IPS-18a (cell line): ENCODE data around the gene MZT2A.
"Not testable (repeated sequence)": the region's sequence is repeated elsewhere in the genome, so short reads cannot be mapped to it uniquely, and the experiment has no call there.

ENCODE experiments used
- H3K27ac ChIP-seq: one replicate; pipeline ENCODE4 v1.5.1; 2013; ENCODE audit warnings: low read length
- H3K27me3 ChIP-seq: one replicate; pipeline ENCODE4 v1.6.1; 2013; ENCODE audit warnings: mild to moderate bottlenecking, low read length; ENCODE audit not compliant: control insufficient read depth, insufficient read depth
- H3K36me3 ChIP-seq: one replicate; pipeline ENCODE4 v1.6.1; 2013; ENCODE audit warnings: low read depth, low read length; ENCODE audit not compliant: control insufficient read depth
- H3K4me1 ChIP-seq: one replicate; pipeline ENCODE4 v1.6.1; 2013; ENCODE audit warnings: low read depth, low read length; ENCODE audit not compliant: control insufficient read depth
- H3K4me3 ChIP-seq: one replicate; pipeline ENCODE4 v1.5.1; 2013; ENCODE audit warnings: low read length
- H3K9ac ChIP-seq: one replicate; pipeline ENCODE4 v1.6.1; 2013; ENCODE audit warnings: mild to moderate bottlenecking, low read length, moderate library complexity
- H3K9me3 ChIP-seq: one replicate; pipeline ENCODE4 v1.6.1; 2013; ENCODE audit warnings: low read depth, low read length; ENCODE audit not compliant: control insufficient read depth

The MZT2A gene

GRCh38 chr2:131498321-131498973 lies 6.2 kb upstream of the MZT2A start:
- not testable (repeated sequence) for H3K27ac ChIP-seq, H3K9ac ChIP-seq, H3K4me3 ChIP-seq

GRCh38 chr2:131495506-131495905 lies 3.3 kb upstream of the MZT2A start:
- H3K9ac ChIP-seq, H3K27me3 ChIP-seq, H3K27ac ChIP-seq, H3K4me1 ChIP-seq, H3K4me3 ChIP-seq, H3K9me3 ChIP-seq: not testable (repeated sequence)
- peaks cover 16% of the 10 kb centered on the region for H3K36me3 ChIP-seq

More at GRCh38 chr2:131498321-131498973, 6.2 kb upstream of the MZT2A start:
- not testable (repeated sequence) for H3K27me3 ChIP-seq, H3K4me1 ChIP-seq, H3K9me3 ChIP-seq
- H3K36me3 ChIP-seq, result peaks cover 32% of the 10 kb centered on the region

- H3K27ac ChIP-seq, result peak overlapping the region; percentile 80
- H3K36me3 ChIP-seq, result peaks cover 7% of the 10 kb centered on the region
- peak overlapping the region; percentile 91 for H3K4me3 ChIP-seq
Measured at GRCh38 chr2:131493199-131493968, 1.2 kb upstream of the MZT2A start.

GRCh38 chr2:131492418-131493198 lies 411 bp upstream of the MZT2A start:
- Histone ChIP-seq H3K9ac (peak overlapping the region; percentile 94), H3K36me3 (peaks cover 3% of the 10 kb centered on the region), H3K9me3 (no peaks in the 10 kb centered on the region), H3K4me3 (peak overlapping the region; percentile 91), H3K27ac (peak overlapping the region; percentile 80), H3K4me1 (peaks cover 4% of the 10 kb centered on the region), H3K27me3 (no peaks in the 10 kb centered on the region)

More at GRCh38 chr2:131493199-131493968, 1.2 kb upstream of the MZT2A start:
- peak overlapping the region; percentile 94 for H3K9ac ChIP-seq
- H3K27me3 ChIP-seq, result no peaks in the 10 kb centered on the region
- peaks cover 4% of the 10 kb centered on the region for H3K4me1 ChIP-seq
- no peaks in the 10 kb centered on the region for H3K9me3 ChIP-seq

GRCh38 chr2:131491469-131491836 lies 744 bp downstream of the MZT2A start:
- H3K36me3 ChIP-seq, H3K4me1 ChIP-seq, H3K27me3 ChIP-seq, H3K27ac ChIP-seq, H3K9me3 ChIP-seq: not testable (repeated sequence)
- Histone ChIP-seq H3K9ac (peak overlapping the region; percentile 17), H3K4me3 (peak overlapping the region; percentile 91)

GRCh38 chr2:131490616-131491468 lies 1.4 kb downstream of the MZT2A start:
- not testable (repeated sequence) for H3K9ac ChIP-seq, H3K27ac ChIP-seq, H3K27me3 ChIP-seq, H3K9me3 ChIP-seq, H3K36me3 ChIP-seq, H3K4me1 ChIP-seq
- peak overlapping the region; percentile 91 for H3K4me3 ChIP-seq

- Histone ChIP-seq H3K9ac (no peak overlapping the region), H3K36me3 (peaks cover 3% of the 10 kb centered on the region), H3K9me3 (no peaks in the 10 kb centered on the region)
Measured at GRCh38 chr2:131488306-131489205, 3.6 kb downstream of the MZT2A start.

GRCh38 chr2:131486201-131486902 lies 5.8 kb downstream of the MZT2A start:
- not testable (repeated sequence) for H3K36me3 ChIP-seq, H3K27ac ChIP-seq, H3K9ac ChIP-seq, H3K4me1 ChIP-seq, H3K9me3 ChIP-seq, H3K27me3 ChIP-seq, H3K4me3 ChIP-seq

More at GRCh38 chr2:131488306-131489205, 3.6 kb downstream of the MZT2A start:
- no peak overlapping the region for H3K4me3 ChIP-seq
- H3K27me3 ChIP-seq, result no peaks in the 10 kb centered on the region
- no peaks in the 10 kb centered on the region for H3K4me1 ChIP-seq
- H3K27ac ChIP-seq, result no peak overlapping the region

- not testable (repeated sequence) for H3K4me1 ChIP-seq, H3K27me3 ChIP-seq, H3K9ac ChIP-seq, H3K9me3 ChIP-seq, H3K27ac ChIP-seq, H3K36me3 ChIP-seq, H3K4me3 ChIP-seq
Measured at GRCh38 chr2:131484906-131485460, 7.2 kb downstream of the MZT2A start.
